Measurements from ENCODE around the gene PKD1.

DNA sequence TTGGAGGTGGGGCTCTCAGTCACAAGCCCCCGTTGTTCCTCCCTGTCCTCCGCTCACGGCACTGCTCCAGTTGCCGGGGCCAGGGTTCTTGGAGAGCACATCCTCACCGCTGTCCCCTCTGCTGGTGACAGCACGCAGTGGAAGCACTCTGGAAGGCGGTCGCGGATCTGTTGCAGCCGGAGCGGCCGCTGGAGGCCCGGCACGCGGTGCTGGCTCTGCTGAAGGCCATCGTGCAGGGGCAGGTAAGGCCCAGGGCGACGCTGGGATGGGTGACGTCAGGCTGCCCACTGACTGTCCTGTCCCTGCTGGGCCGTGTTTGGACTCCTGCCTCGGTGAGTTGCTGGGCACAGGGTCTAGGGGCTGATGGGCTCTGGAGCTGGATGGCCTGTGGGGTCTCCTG, 82.5 kb downstream of the PKD1 start:
- no peak for TF ChIP-seq YY1 (IDR thresholded peaks at IDR 0.05; ENCODE audit: insufficient read depth, insufficient read length)
- no peak for TF ChIP-seq ZNF274 (IDR thresholded peaks at IDR 0.05; ENCODE audit: low read depth, low read length)
- TF ChIP-seq SUZ12 (IDR thresholded peaks at IDR 0.05; ENCODE audit: extremely low read depth, insufficient read depth, insufficient read length), result no peak
